Neural crest cell (in vitro differentiated cells): ENCODE measurements around the gene CD6. TPM values are rescaled to one million over a fixed set of nuclear protein-coding genes. Genes with fewer than 3 reads are reported as not detected.

Source experiments
- DNase-seq: peaks from one replicate; pipeline ENCODE4 v3.0.0; 2021; ENCODE audit warnings: low read depth, mixed read lengths, low spot score
- H3K27ac Mint-ChIP-seq: one replicate; pipeline ENCODE4 v1.8.0; 2021; ENCODE audit warnings: mild to moderate bottlenecking, mixed read lengths; ENCODE audit not compliant: unreplicated experiment
- H3K27me3 Mint-ChIP-seq: 2 replicates; pipeline ENCODE4 v1.8.0; 2021; ENCODE audit warnings: low read depth, mild to moderate bottlenecking, mixed read lengths
- H3K36me3 Mint-ChIP-seq: 2 replicates; pipeline ENCODE4 v1.8.0; 2021; ENCODE audit warnings: low read depth, mild to moderate bottlenecking, mixed read lengths
- H3K4me1 Mint-ChIP-seq: 2 replicates; pipeline ENCODE4 v1.8.0; 2021; ENCODE audit warnings: mixed read lengths
- H3K4me3 Mint-ChIP-seq: one replicate; pipeline ENCODE4 v1.8.0; 2021; ENCODE audit warnings: mild to moderate bottlenecking, mixed read lengths
- H3K9me3 Mint-ChIP-seq: 2 replicates; pipeline ENCODE4 v1.8.0; 2021; ENCODE audit warnings: mixed read lengths
- CTCF ChIP-seq: fragments of 200-600 bp; sonication (generic); conservative IDR thresholded peaks from 2 replicates; pipeline ENCODE4 v1.5.0; 2021; ENCODE audit warnings: antibody characterized with exemption, mild to moderate bottlenecking
- total RNA-seq: library from RNA; stranded (reverse); gene quantifications from 2 replicates; pipeline ENCODE4 v1.2.1, GENCODE V29; 2021

Gene CD6
- total RNA-seq, 1 donor from 2014 or later = 0.30 TPM

GRCh38 chr11:61004761-61005181 is 33.3 kb downstream of the CD6 start:
- H3K27me3 Mint-ChIP-seq = peaks cover 48% of the 10 kb centered on the region
- no peaks in the 10 kb centered on the region for H3K9me3 Mint-ChIP-seq
- H3K4me3 Mint-ChIP-seq = no peak overlapping the region
- no peak for TF ChIP-seq CTCF
- peaks cover 8% of the 10 kb centered on the region for H3K4me1 Mint-ChIP-seq
- no peaks in the 10 kb centered on the region for H3K36me3 Mint-ChIP-seq
- DNase-seq = no peak
- peak overlapping the region; percentile 57 for H3K27ac Mint-ChIP-seq

DNA sequence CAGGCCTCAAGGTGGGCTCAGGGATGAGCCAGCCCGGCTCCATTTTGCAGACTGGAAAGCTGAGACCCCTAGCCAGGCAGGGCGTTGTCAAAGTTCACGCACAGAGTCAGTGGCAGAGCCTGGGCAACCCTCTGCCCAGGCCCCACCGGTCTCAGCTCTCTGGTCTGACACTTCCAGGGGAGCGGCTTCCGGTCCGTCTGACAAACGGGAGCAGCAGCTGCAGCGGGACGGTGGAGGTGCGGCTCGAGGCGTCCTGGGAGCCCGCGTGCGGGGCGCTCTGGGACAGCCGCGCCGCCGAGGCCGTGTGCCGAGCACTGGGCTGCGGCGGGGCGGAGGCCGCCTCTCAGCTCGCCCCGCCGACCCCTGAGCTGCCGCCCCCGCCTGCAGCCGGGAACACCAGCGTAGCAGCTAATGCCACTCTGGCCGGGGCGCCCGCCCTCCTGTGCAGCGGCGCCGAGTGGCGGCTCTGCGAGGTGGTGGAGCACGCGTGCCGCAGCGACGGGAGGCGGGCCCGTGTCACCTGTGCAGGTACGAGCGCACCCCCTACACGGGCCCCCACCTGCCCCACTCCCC is 36.0 kb downstream of the CD6 start:
- Mint-ChIP-seq H3K9me3 (no peaks in the 10 kb centered on the region), H3K4me1 (peaks cover 16% of the 10 kb centered on the region), H3K27me3 (peaks cover 56% of the 10 kb centered on the region), H3K4me3 (no peak overlapping the region), H3K27ac (no peak overlapping the region), H3K36me3 (no peaks in the 10 kb centered on the region)
- DNase-seq = peak; percentile 23
- no peak for TF ChIP-seq CTCF

DNA sequence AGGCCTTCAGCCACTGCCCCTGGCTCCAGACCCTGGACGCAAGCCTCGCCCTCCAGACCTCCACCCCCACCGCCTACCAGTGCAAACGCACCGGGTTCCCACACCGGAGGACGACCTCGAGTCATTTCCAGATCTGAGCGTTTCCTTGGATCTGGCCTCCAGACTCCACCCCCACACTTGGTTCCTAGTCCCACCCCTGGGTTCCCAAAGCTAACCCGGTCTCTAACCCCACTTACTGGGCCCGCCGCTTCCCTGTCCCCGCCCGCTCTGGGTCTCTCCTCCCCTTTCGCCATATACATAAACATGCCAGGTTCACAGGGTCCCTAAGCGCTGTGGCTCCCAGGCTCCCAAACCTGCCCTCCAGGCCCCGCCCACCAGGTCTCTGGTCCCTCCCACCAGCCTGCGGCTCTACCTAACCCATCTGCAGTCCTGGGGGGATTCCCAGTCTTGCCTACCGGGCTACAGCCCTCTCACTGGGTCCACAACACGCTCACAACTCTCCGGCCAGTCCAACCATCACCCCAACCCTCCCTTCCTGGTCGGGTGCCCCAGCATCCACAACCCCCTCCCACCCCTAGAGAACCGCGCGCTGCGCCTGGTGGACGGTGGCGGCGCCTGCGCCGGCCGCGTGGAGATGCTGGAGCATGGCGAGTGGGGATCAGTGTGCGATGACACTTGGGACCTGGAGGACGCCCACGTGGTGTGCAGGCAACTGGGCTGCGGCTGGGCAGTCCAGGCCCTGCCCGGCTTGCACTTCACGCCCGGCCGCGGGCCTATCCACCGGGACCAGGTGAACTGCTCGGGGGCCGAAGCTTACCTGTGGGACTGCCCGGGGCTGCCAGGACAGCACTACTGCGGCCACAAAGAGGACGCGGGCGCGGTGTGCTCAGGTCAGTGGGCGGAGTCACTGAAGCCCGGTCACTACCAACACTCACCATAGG is 36.7 kb downstream of the CD6 start:
- H3K9me3 Mint-ChIP-seq = no peaks in the 10 kb centered on the region
- H3K27me3 Mint-ChIP-seq = peaks cover 54% of the 10 kb centered on the region
- H3K4me3 Mint-ChIP-seq = peak overlapping the region; percentile 76
- TF ChIP-seq CTCF = no peak
- peaks cover 23% of the 10 kb centered on the region for H3K4me1 Mint-ChIP-seq
- H3K36me3 Mint-ChIP-seq = no peaks in the 10 kb centered on the region
- no peak overlapping the region for H3K27ac Mint-ChIP-seq
- DNase-seq = no peak

DNA sequence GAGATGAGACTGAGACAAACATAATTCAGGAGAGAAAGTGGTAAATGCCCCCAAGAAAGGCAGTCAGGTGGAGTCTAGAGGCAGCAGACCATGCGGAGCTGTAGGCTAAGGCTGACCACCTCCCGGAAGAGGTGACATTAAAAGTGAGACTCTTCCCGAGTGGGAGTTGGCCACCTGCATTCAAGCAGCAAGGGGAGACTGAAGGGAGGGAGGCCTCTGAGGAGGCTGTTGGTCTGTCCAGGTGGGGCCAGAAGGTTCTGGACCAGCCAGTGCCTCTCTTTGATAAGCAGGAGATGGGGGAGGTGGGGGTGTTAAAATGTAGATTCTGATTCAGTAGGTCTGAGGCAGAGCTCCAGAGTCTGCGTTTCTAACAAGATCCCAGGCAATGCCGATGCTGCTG is 37.5 kb downstream of the CD6 start:
- H3K27ac Mint-ChIP-seq = no peak overlapping the region
- no peaks in the 10 kb centered on the region for H3K9me3 Mint-ChIP-seq
- H3K36me3 Mint-ChIP-seq = no peaks in the 10 kb centered on the region
- H3K4me1 Mint-ChIP-seq = peaks cover 23% of the 10 kb centered on the region
- DNase-seq = no peak
- H3K4me3 Mint-ChIP-seq = no peak overlapping the region
- peaks cover 54% of the 10 kb centered on the region for H3K27me3 Mint-ChIP-seq
- no peak for TF ChIP-seq CTCF

DNA sequence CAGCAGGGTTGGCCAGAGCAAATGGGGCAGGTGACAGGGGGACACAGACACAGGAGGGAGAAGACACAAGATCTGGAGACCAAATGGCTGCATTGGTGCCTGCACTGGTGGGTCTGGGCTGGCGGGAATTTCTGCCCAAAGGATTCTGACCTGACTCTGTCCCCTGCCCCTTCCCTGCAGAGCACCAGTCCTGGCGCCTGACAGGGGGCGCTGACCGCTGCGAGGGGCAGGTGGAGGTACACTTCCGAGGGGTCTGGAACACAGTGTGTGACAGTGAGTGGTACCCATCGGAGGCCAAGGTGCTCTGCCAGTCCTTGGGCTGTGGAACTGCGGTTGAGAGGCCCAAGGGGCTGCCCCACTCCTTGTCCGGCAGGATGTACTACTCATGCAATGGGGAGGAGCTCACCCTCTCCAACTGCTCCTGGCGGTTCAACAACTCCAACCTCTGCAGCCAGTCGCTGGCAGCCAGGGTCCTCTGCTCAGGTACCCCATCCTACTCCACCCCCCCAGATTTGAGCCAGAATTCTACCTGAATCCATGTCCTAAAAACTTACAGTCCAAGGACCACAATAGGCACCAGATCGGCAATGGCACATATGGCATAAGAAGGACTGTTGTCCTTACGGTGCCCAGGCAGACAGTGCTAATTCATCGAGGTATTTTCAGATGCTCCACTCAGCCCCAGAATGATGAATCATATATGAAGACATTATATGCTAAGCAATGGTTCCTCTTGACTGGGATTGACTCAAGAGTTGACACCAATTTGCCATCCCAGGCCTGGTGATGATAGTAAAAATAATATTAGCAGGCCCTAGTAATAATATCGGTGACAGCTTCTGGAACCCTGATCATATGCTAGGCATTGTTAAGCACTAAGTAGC is 38.2 kb downstream of the CD6 start:
- H3K4me1 Mint-ChIP-seq = peaks cover 23% of the 10 kb centered on the region
- no peak overlapping the region for H3K27ac Mint-ChIP-seq
- no peak overlapping the region for H3K4me3 Mint-ChIP-seq
- H3K36me3 Mint-ChIP-seq = no peaks in the 10 kb centered on the region
- peaks cover 54% of the 10 kb centered on the region for H3K27me3 Mint-ChIP-seq
- no peak for TF ChIP-seq CTCF
- DNase-seq = no peak
- H3K9me3 Mint-ChIP-seq = no peaks in the 10 kb centered on the region
